NCI-H460 (cell line): ENCODE results near the gene AGBL4. TPM values are rescaled to one million over a fixed set of nuclear protein-coding genes. Genes with fewer than 3 reads are reported as not detected.

ENCODE experiments used
- DNase-seq: peaks from one replicate; pipeline ENCODE4 v3.0.0-alpha.2; 2016; ENCODE audit warnings: low read depth; ENCODE audit errors: extremely low read depth
- total RNA-seq: library from RNA; depleted of rRNA; stranded (reverse); fragments of >200 nt; shearing (Covaris generic); gene quantifications from 2 replicates; pipeline ENCODE4 v1.2.3, GENCODE V29; 2014

AGBL4 gene
- total RNA-seq, 1 experiment from 2014 or later: not detected

- no peak for DNase-seq
These were observed 823.0 kb downstream of the AGBL4 start for GRCh38 chr1:49200738-49201137.

GRCh38 chr1:49199564-49199963 is 824.2 kb downstream of the AGBL4 start:
- DNase-seq: no peak

GRCh38 chr1:49197081-49197480 is 826.7 kb downstream of the AGBL4 start:
- no peak for DNase-seq

GRCh38 chr1:49190138-49190537 is 833.6 kb downstream of the AGBL4 start:
- DNase-seq: no peak

- DNase-seq: no peak
These were observed 836.7 kb downstream of the AGBL4 start for GRCh38 chr1:49187056-49187455.

GRCh38 chr1:49185450-49185980 is 838.2 kb downstream of the AGBL4 start:
- no peak for DNase-seq

- no peak for DNase-seq
These were observed 840.3 kb downstream of the AGBL4 start for GRCh38 chr1:49183489-49183888.

- DNase-seq: no peak
These were observed 842.7 kb downstream of the AGBL4 start for GRCh38 chr1:49181033-49181432.

- DNase-seq: no peak
These were observed 851.7 kb downstream of the AGBL4 start for GRCh38 chr1:49171941-49172593.

GRCh38 chr1:49166031-49166430 is 857.7 kb downstream of the AGBL4 start:
- no peak for DNase-seq

GRCh38 chr1:49163031-49163430 is 860.7 kb downstream of the AGBL4 start:
- DNase-seq: peak; percentile 14

- no peak for DNase-seq
These were observed 863.1 kb downstream of the AGBL4 start for GRCh38 chr1:49160677-49161076.

GRCh38 chr1:49136738-49137251 is 887.0 kb downstream of the AGBL4 start:
- no peak for DNase-seq

- no peak for DNase-seq
These were observed 898.0 kb downstream of the AGBL4 start for GRCh38 chr1:49125746-49126145.

- DNase-seq: no peak
These were observed 911.8 kb downstream of the AGBL4 start for GRCh38 chr1:49111931-49112330.

- no peak for DNase-seq
These were observed 917.3 kb downstream of the AGBL4 start for GRCh38 chr1:49106445-49106844.

- no peak for DNase-seq
These were observed 919.2 kb downstream of the AGBL4 start for GRCh38 chr1:49104575-49104974.

- DNase-seq: no peak
These were observed 921.0 kb downstream of the AGBL4 start for GRCh38 chr1:49102752-49103151.

GRCh38 chr1:49098866-49099265 is 924.9 kb downstream of the AGBL4 start:
- no peak for DNase-seq

- DNase-seq: no peak
These were observed 937.4 kb downstream of the AGBL4 start for GRCh38 chr1:49086327-49086726.

- no peak for DNase-seq
These were observed 938.7 kb downstream of the AGBL4 start for GRCh38 chr1:49085079-49085478.

GRCh38 chr1:49060766-49061165 is 963.0 kb downstream of the AGBL4 start:
- DNase-seq: no peak

- DNase-seq: no peak
These were observed 964.7 kb downstream of the AGBL4 start for GRCh38 chr1:49059087-49059486.
